HG02981 (cell line): ENCODE measurements around the gene PIP5K1B.
"Not testable (repeated sequence)": the region's sequence is repeated elsewhere in the genome, so short reads cannot be mapped to it uniquely, and the experiment has no call there.

Experiments used
- ATAC-seq: cut with Tn5 transposase; IDR thresholded peaks from one replicate; pipeline ENCODE4 v1.9.1; 2021; ENCODE audit warnings: mild to moderate bottlenecking, moderate library complexity; ENCODE audit not compliant: unreplicated experiment

Gene PIP5K1B, protein sequence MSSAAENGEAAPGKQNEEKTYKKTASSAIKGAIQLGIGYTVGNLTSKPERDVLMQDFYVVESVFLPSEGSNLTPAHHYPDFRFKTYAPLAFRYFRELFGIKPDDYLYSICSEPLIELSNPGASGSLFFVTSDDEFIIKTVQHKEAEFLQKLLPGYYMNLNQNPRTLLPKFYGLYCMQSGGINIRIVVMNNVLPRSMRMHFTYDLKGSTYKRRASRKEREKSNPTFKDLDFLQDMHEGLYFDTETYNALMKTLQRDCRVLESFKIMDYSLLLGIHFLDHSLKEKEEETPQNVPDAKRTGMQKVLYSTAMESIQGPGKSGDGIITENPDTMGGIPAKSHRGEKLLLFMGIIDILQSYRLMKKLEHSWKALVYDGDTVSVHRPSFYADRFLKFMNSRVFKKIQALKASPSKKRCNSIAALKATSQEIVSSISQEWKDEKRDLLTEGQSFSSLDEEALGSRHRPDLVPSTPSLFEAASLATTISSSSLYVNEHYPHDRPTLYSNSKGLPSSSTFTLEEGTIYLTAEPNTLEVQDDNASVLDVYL

GRCh38 chr9:68704814-68705530, at the start of gene PIP5K1B:
PIP5K1B (plus strand) TSS chr9:68705240; CDS start chr9:68822615, 117,375 bp downstream.
- peak; percentile 75 for ATAC-seq

DNA sequence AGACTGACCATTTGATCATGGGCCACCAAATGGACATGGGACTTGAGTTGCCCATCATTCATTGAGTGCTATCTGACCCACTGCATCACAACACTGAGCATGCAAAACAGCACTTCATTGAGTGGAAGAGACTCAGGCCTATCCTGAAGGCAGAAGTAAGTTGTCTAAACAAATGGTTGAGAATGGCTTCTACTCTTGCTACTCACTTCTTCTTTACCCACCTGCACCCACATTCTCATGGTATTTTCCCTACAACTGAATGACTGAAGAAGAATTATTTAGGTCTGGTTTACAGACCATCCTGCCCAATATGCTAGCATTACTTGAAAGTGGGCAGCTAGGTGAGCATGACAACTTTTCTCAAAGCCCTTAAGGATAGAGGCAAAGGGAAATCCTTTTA, 41.0 kb upstream of the PIP5K1B start:
- ATAC-seq = no peak

DNA sequence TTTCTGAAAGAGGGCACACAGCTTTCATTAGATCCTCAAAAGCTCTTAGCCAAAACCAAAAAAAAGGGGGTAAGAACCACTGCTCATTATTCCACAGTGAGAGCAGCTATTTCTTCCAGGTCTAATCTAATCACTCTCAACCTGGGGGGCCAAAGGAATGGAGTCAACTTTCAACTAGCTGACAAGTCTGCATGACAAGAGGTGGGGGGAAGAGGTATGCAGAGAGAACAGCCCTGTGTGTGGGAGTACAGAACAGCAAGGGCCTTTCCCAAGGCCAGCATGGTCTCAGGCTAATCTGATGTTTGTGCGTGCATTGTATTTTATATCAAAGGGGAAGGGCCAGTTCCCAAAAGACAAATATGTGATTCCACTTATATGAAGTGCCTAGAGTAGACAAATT, 36.9 kb upstream of the PIP5K1B start:
- ATAC-seq = no peak

GRCh38 chr9:68669218-68669617, 35.8 kb upstream of the PIP5K1B start:
- no peak for ATAC-seq

DNA sequence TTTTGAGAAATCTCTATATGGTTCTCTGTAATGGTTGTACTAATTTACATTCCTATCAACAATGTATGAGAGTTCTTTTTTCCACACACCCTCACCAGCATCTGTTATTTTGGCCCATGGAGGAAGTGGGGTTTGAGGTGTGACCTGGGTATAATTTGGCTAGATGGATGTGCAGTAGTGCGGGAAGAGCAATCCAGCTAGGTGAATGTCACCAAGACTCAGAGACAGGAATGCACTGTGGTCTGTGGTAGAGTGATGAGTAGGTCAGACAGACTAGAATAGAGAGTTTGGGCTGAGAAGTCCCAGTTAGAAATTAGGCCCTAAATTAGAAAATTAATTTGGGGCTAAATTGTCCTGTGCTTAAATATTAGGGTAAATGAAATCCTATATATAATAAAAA, 32.8 kb upstream of the PIP5K1B start:
- no peak for ATAC-seq

DNA sequence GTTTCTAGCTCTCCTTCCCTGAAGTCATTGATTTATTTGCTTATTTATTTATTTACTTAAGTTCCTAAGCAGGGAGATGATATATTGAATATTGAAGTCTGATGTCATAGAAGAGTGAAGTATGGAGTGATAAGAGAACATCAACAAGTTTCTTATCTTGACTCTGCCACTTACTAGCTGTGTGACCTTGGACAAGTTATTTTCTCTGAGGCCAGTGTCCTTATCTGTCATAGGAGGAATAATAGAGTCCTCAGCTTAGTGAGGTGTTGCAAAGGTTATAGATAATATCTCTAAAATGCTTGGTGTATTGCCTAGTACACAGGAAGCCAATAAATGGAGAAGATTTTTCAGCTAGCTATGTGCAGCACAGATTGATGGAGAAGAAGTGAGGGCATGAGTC, 32.4 kb upstream of the PIP5K1B start:
- no peak for ATAC-seq

DNA sequence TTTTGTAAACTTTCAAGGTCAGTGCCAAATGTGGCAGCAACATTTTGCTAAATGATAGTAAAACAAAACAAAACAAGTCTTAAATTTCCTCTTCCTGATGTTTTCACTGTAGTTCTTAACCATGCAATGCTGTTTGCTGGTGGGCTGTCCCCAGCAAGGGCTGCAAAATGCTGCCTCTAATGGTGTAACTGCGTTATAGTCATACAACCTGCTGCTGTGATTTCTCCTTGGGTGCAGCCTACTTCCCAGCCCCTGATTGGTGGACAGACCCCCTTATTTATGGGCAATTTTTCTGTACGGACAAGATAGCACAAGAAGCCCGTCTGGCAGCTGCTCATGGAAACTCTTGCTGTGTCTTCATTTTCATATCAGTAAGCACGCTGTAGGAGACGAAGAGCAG, 26.6 kb upstream of the PIP5K1B start:
- ATAC-seq = no peak

DNA sequence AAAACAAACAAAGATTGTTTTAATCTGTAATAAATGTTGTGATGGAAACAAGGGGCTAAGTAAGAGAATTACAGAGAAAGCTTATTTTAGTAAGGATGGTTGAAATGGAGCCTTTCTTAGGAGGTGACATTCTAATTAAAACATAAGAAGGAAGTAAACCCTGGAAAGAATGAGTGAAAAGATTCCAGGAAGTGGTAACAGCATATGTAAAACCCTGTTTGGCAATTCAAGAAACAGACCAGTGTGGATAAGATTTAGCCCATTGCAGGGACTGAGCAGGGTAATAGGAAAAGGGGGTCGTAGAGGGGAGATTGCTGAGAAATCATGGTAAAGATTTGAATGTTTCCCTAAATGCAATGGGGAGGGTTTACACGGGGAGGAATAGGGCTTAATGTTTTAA, 21.6 kb upstream of the PIP5K1B start:
- ATAC-seq = no peak

DNA sequence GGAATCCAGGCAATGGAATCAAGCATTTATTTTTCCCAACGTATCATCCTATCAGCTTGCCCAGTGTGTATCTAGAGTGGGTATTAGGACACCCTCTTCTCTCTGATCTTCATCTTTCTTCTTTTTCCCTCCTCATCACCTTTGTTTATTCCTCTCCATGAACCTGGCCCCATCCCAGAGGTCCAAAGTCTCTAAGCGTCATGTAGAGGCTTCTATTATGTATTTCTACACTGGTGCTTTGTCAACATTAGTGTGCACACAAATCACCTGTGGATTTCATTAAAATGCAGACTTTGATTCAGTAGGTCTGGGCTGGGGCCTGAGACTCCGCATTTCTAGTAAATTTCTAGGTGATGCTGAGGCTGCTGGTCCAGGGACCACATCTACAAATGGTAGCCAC, 19.8 kb upstream of the PIP5K1B start:
- no peak for ATAC-seq

- peak; percentile 93 for ATAC-seq
Observed at GRCh38 chr9:68685770-68686169, 19.3 kb upstream of the PIP5K1B start.

GRCh38 chr9:68690088-68690487, 15.0 kb upstream of the PIP5K1B start:
- no peak for ATAC-seq

- no peak for ATAC-seq
Observed at GRCh38 chr9:68692519-68692918, 12.5 kb upstream of the PIP5K1B start.

GRCh38 chr9:68694125-68694524, 10.9 kb upstream of the PIP5K1B start:
- ATAC-seq = no peak

DNA sequence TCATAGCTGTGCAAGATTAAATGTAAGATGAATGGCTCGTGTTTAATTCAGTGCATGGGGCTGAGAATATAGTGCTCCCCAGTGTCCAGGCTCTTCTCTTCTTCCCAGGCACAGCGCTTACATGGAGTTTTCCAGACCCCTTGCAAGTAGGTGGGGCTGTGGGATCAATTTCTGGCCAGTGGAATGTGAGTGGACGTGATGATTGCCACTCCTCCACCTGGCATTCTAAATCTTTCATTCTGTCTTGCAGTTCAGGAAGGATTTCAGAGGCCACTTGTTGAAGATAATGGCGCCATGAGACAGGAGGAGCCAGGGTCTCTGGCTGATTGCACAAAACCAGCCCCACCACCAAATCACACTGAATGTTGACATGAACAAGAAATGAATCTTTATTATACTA, 7.2 kb upstream of the PIP5K1B start:
- ATAC-seq = no peak

GRCh38 chr9:68698943-68699509, 6.0 kb upstream of the PIP5K1B start:
- ATAC-seq = no peak

GRCh38 chr9:68699625-68700024, 5.4 kb upstream of the PIP5K1B start:
- ATAC-seq = not testable (repeated sequence)

- ATAC-seq = no peak
Observed at GRCh38 chr9:68702493-68702892, 2.5 kb upstream of the PIP5K1B start.

DNA sequence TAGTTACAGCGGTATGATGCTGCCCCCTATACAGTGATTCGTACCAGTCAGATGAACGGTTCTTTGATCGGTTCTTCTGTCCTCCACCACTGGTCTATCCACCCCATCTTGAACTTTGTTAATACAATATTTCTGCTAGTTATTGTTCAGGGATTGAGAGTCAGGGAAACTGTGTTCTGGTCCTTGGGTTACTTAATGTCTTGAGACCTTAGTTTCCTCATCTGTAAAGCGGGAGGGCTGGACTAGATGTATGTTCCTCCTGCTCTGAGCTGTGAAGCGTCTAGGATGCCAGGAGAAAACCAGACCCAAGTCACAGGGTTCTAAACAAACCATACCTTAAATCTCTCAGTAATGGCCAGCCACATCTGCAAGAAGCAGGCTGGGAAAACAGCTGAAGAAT, 1.4 kb upstream of the PIP5K1B start:
- ATAC-seq = no peak

DNA sequence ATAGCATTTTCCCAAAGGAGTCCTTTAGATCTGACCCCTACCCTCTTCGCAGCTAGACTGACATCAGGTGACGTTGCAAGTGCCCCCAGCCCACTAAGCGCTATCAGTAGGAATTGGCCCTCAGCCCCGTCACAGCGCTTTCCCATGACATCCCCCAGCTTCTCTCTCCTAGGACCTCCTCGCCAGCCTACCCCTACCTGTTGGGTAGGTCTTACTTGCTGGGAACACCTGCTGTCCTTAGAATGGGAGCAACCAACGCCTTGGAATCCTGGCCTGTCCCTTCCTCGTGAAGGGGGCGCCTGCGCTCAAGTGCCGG, 584 bp upstream of the PIP5K1B start:
- no peak for ATAC-seq

DNA sequence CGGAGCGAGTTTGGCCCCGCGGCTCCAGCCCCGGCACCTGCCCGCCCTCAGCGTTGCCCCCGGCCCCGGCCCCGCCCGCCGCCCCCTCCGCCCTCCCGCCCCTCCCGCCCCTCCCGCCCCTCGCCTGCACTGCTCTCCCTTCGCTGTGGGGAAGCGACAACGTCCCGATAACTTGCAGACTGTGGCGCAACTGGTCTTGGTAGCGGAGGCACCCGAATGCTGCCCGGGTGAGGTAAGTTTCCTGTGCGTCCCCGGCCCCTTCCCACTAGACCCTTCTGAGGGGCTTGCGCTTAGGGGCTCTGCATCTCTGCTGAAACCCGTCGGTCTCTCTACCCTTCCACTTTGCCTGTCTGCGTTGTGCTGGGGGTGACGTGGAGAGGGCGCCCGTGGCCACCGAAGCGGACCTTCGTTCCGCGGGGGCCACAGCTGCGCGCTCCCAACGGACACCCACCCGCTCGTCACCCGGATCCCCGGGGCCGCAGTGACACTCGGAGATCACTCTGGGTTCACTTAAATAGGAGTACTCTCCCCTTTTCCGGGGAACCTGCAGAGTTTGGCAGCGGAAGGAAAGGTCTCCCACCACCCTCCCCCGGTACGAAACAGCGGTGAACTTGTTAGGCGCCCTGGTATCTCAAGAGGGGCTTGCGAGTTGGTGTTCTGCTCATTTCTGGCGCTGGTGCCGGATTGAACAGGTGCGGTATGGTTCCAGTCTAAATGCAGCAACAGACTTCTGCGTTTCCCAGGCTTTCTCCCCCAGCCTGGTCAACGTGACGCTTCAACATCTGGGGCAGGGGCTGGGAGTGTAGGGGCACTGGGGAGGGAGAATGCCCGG, 707 bp downstream of the PIP5K1B start:
- ATAC-seq = peak; percentile 6
